ENCODE data around the gene LILRB4.
"Not testable (repeated sequence)": the region's sequence is repeated elsewhere in the genome, so short reads cannot be mapped to it uniquely, and the experiment has no call there.

DNA sequence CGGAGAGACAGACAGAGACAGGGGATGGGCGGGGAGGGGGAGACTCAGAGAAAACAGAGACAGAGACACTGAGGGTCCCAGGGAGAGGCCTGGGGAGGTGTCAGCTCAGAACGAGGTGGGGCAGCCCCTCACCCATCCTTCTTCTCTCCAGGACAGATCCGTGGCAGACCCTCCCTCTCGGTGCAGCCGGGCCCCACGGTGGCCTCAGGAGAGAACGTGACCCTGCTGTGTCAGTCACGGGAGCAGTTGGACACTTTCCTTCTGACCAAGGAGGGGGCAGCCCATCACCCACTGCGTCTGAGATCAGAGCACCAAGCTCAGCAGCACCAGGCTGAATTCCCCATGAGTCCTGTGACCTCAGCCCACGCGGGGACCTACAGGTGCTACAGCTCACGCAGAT, 47.2 kb downstream of the LILRB4 start:
- TF ChIP-seq, protein P1, sequence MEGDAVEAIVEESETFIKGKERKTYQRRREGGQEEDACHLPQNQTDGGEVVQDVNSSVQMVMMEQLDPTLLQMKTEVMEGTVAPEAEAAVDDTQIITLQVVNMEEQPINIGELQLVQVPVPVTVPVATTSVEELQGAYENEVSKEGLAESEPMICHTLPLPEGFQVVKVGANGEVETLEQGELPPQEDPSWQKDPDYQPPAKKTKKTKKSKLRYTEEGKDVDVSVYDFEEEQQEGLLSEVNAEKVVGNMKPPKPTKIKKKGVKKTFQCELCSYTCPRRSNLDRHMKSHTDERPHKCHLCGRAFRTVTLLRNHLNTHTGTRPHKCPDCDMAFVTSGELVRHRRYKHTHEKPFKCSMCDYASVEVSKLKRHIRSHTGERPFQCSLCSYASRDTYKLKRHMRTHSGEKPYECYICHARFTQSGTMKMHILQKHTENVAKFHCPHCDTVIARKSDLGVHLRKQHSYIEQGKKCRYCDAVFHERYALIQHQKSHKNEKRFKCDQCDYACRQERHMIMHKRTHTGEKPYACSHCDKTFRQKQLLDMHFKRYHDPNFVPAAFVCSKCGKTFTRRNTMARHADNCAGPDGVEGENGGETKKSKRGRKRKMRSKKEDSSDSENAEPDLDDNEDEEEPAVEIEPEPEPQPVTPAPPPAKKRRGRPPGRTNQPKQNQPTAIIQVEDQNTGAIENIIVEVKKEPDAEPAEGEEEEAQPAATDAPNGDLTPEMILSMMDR (IDR thresholded peaks at IDR 0.05; ENCODE audit: low read depth, low read length) = not testable (repeated sequence)
- TF ChIP-seq POLR2A (IDR thresholded peaks at IDR 0.05; ENCODE audit: extremely low read depth, insufficient read length) = not testable (repeated sequence)
